ENCODE measurements around the gene SLFN12.
"Not testable (repeated sequence)": the region's sequence is repeated elsewhere in the genome, so short reads cannot be mapped to it uniquely, and the experiment has no call there.

The SLFN12 gene

GRCh38 chr17:35448214-35448898, 16.1 kb upstream of the SLFN12 start, which contains the start of gene SLFN13:
Gene SLFN13 (minus strand): TSS chr17:35448766. CDS start chr17:35445680, 3,086 bp downstream.
- peaks cover 31% of the 10 kb centered on the region for H3K27me3 ChIP-seq (replicated peaks; ENCODE audit: control insufficient read depth, insufficient read depth, low read length)
- H3K9me3 ChIP-seq (ENCODE audit: control insufficient read depth, low read length), result no peaks in the 10 kb centered on the region
- peak; percentile 57 for DNase-seq (ENCODE audit: low read depth)
- H3K4me1 ChIP-seq (ENCODE audit: control insufficient read depth, insufficient read depth, low read length), result peaks cover 13% of the 10 kb centered on the region
- H3K4me3 ChIP-seq (ENCODE audit: low read length), result peak within 1 kb of the TSS; percentile 83
- H3K36me3 ChIP-seq (ENCODE audit: control insufficient read depth, insufficient read depth, low read length, severe bottlenecking), result no peaks in the 10 kb centered on the region
- peak within 1 kb of the TSS; percentile 54 for H3K9ac ChIP-seq (ENCODE audit: low read length)

- Histone ChIP-seq H3K9me3 (ENCODE audit: control insufficient read depth, low read length) (no peaks in the 10 kb centered on the region), H3K4me1 (ENCODE audit: control insufficient read depth, insufficient read depth, low read length) (peaks cover 13% of the 10 kb centered on the region), H3K36me3 (ENCODE audit: control insufficient read depth, insufficient read depth, low read length, severe bottlenecking) (no peaks in the 10 kb centered on the region), H3K9ac (ENCODE audit: low read length) (no peak overlapping the region), H3K27me3 (replicated peaks; ENCODE audit: control insufficient read depth, insufficient read depth, low read length) (peaks cover 31% of the 10 kb centered on the region), H3K4me3 (ENCODE audit: low read length) (no peak overlapping the region)
- DNase-seq (ENCODE audit: low read depth), result no peak
These were observed 15.2 kb upstream of the SLFN12 start for GRCh38 chr17:35447499-35447898.

- Histone ChIP-seq H3K36me3 (ENCODE audit: control insufficient read depth, insufficient read depth, low read length, severe bottlenecking) (no peaks in the 10 kb centered on the region), H3K4me1 (ENCODE audit: control insufficient read depth, insufficient read depth, low read length) (peaks cover 19% of the 10 kb centered on the region), H3K9me3 (ENCODE audit: control insufficient read depth, low read length) (no peaks in the 10 kb centered on the region), H3K9ac (ENCODE audit: low read length) (no peak overlapping the region), H3K27me3 (replicated peaks; ENCODE audit: control insufficient read depth, insufficient read depth, low read length) (no peaks in the 10 kb centered on the region), H3K4me3 (ENCODE audit: low read length) (no peak overlapping the region)
- no peak for DNase-seq (ENCODE audit: low read depth)
These were observed 6.1 kb upstream of the SLFN12 start for GRCh38 chr17:35438433-35438832.

GRCh38 chr17:35433075-35433894, 985 bp upstream of the SLFN12 start:
- Histone ChIP-seq H3K9me3 (ENCODE audit: control insufficient read depth, low read length) (no peaks in the 10 kb centered on the region), H3K36me3 (ENCODE audit: control insufficient read depth, insufficient read depth, low read length, severe bottlenecking) (no peaks in the 10 kb centered on the region), H3K4me1 (ENCODE audit: control insufficient read depth, insufficient read depth, low read length) (peaks cover 28% of the 10 kb centered on the region), H3K9ac (ENCODE audit: low read length) (peak overlapping the region; percentile 97), H3K4me3 (ENCODE audit: low read length) (peak overlapping the region; percentile 92), H3K27me3 (replicated peaks; ENCODE audit: control insufficient read depth, insufficient read depth, low read length) (no peaks in the 10 kb centered on the region)
- peak; percentile 96 for DNase-seq (ENCODE audit: low read depth)

- Histone ChIP-seq H3K36me3 (ENCODE audit: control insufficient read depth, insufficient read depth, low read length, severe bottlenecking) (no peaks in the 10 kb centered on the region), H3K4me3 (ENCODE audit: low read length) (no peak overlapping the region), H3K4me1 (ENCODE audit: control insufficient read depth, insufficient read depth, low read length) (peaks cover 26% of the 10 kb centered on the region), H3K9me3 (ENCODE audit: control insufficient read depth, low read length) (no peaks in the 10 kb centered on the region), H3K27me3 (replicated peaks; ENCODE audit: control insufficient read depth, insufficient read depth, low read length) (no peaks in the 10 kb centered on the region), H3K9ac (ENCODE audit: low read length) (no peak overlapping the region)
- DNase-seq (ENCODE audit: low read depth), result no peak
These were observed 2.6 kb downstream of the SLFN12 start for GRCh38 chr17:35429702-35430101.

GRCh38 chr17:35428229-35428628, 4.1 kb downstream of the SLFN12 start:
- Histone ChIP-seq H3K27me3 (replicated peaks; ENCODE audit: control insufficient read depth, insufficient read depth, low read length) (no peaks in the 10 kb centered on the region), H3K4me3 (ENCODE audit: low read length) (no peak overlapping the region), H3K36me3 (ENCODE audit: control insufficient read depth, insufficient read depth, low read length, severe bottlenecking) (peaks cover 2% of the 10 kb centered on the region), H3K9me3 (ENCODE audit: control insufficient read depth, low read length) (no peaks in the 10 kb centered on the region), H3K9ac (ENCODE audit: low read length) (no peak overlapping the region), H3K4me1 (ENCODE audit: control insufficient read depth, insufficient read depth, low read length) (peaks cover 13% of the 10 kb centered on the region)
- DNase-seq (ENCODE audit: low read depth), result no peak

GRCh38 chr17:35423761-35424160, 8.5 kb downstream of the SLFN12 start:
- Histone ChIP-seq H3K4me1 (ENCODE audit: control insufficient read depth, insufficient read depth, low read length) (no peaks in the 10 kb centered on the region), H3K27me3 (replicated peaks; ENCODE audit: control insufficient read depth, insufficient read depth, low read length) (no peaks in the 10 kb centered on the region), H3K4me3 (ENCODE audit: low read length) (no peak overlapping the region), H3K9me3 (ENCODE audit: control insufficient read depth, low read length) (no peaks in the 10 kb centered on the region), H3K9ac (ENCODE audit: low read length) (no peak overlapping the region), H3K36me3 (ENCODE audit: control insufficient read depth, insufficient read depth, low read length, severe bottlenecking) (peaks cover 31% of the 10 kb centered on the region)
- no peak for DNase-seq (ENCODE audit: low read depth)

- not testable (repeated sequence) for H3K4me1 ChIP-seq (ENCODE audit: control insufficient read depth, insufficient read depth, low read length); H3K4me3 ChIP-seq (ENCODE audit: low read length); H3K27me3 ChIP-seq (replicated peaks; ENCODE audit: control insufficient read depth, insufficient read depth, low read length); H3K9ac ChIP-seq (ENCODE audit: low read length); DNase-seq (ENCODE audit: low read depth); H3K9me3 ChIP-seq (ENCODE audit: control insufficient read depth, low read length)
- H3K36me3 ChIP-seq (ENCODE audit: control insufficient read depth, insufficient read depth, low read length, severe bottlenecking), result peaks cover 55% of the 10 kb centered on the region
These were observed 11.2 kb downstream of the SLFN12 start for GRCh38 chr17:35421069-35421468.

GRCh38 chr17:35416659-35417058, 15.6 kb downstream of the SLFN12 start:
- H3K36me3 ChIP-seq (ENCODE audit: control insufficient read depth, insufficient read depth, low read length, severe bottlenecking), result peaks cover 66% of the 10 kb centered on the region
- no peaks in the 10 kb centered on the region for H3K27me3 ChIP-seq (replicated peaks; ENCODE audit: control insufficient read depth, insufficient read depth, low read length)
- no peaks in the 10 kb centered on the region for H3K9me3 ChIP-seq (ENCODE audit: control insufficient read depth, low read length)
- DNase-seq (ENCODE audit: low read depth), result no peak
- H3K9ac ChIP-seq (ENCODE audit: low read length), result no peak overlapping the region
- no peak overlapping the region for H3K4me3 ChIP-seq (ENCODE audit: low read length)
- H3K4me1 ChIP-seq (ENCODE audit: control insufficient read depth, insufficient read depth, low read length), result no peaks in the 10 kb centered on the region

- not testable (repeated sequence) for H3K9me3 ChIP-seq (ENCODE audit: control insufficient read depth, low read length); DNase-seq (ENCODE audit: low read depth); H3K27me3 ChIP-seq (replicated peaks; ENCODE audit: control insufficient read depth, insufficient read depth, low read length); H3K9ac ChIP-seq (ENCODE audit: low read length); H3K4me1 ChIP-seq (ENCODE audit: control insufficient read depth, insufficient read depth, low read length); H3K4me3 ChIP-seq (ENCODE audit: low read length)
- H3K36me3 ChIP-seq (ENCODE audit: control insufficient read depth, insufficient read depth, low read length, severe bottlenecking), result peaks cover 76% of the 10 kb centered on the region
These were observed 17.6 kb downstream of the SLFN12 start for GRCh38 chr17:35414707-35415106.

GRCh38 chr17:35414247-35414646, 18.1 kb downstream of the SLFN12 start:
- Histone ChIP-seq H3K9me3 (ENCODE audit: control insufficient read depth, low read length) (no peaks in the 10 kb centered on the region), H3K9ac (ENCODE audit: low read length) (no peak overlapping the region), H3K27me3 (replicated peaks; ENCODE audit: control insufficient read depth, insufficient read depth, low read length) (no peaks in the 10 kb centered on the region), H3K4me1 (ENCODE audit: control insufficient read depth, insufficient read depth, low read length) (no peaks in the 10 kb centered on the region), H3K4me3 (ENCODE audit: low read length) (no peak overlapping the region), H3K36me3 (ENCODE audit: control insufficient read depth, insufficient read depth, low read length, severe bottlenecking) (peaks cover 77% of the 10 kb centered on the region)
- no peak for DNase-seq (ENCODE audit: low read depth)

Measured in adipocyte (in vitro differentiated cells).